HG02870 (cell line): Measurements from ENCODE around the gene ZC2HC1B.
A peak's percentile ranks its signal among the peaks of the same experiment; 100 is the strongest.
"Not testable (repeated sequence)": the region's sequence is repeated elsewhere in the genome, so short reads cannot be mapped to it uniquely, and the experiment has no call there.

Experiments used
- ATAC-seq: cut with Tn5 transposase; IDR thresholded peaks from one replicate; pipeline ENCODE4 v1.9.1; 2021; ENCODE audit warnings: mild to moderate bottlenecking, moderate library complexity; ENCODE audit not compliant: unreplicated experiment

The ZC2HC1B gene

DNA sequence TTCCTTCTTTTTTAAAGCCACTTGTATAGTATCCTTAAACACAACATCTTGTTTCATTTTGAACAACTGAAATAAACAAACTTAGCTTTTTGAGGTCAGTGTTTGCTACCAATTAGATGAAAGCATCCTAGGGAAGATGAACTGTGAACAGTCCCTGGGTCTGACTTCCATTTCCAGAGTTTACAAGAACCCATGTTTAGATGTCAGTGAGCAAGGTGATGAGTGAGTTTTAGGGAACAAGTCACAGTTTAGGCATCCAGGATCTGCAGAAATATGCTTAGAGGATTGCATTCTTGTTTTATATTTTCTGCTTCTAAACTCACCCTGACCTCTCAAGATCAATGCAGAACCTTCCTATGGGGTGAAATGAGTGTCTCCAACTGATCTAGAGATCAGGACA lies 3.0 kb downstream of the ZC2HC1B start:
- no peak for ATAC-seq

DNA sequence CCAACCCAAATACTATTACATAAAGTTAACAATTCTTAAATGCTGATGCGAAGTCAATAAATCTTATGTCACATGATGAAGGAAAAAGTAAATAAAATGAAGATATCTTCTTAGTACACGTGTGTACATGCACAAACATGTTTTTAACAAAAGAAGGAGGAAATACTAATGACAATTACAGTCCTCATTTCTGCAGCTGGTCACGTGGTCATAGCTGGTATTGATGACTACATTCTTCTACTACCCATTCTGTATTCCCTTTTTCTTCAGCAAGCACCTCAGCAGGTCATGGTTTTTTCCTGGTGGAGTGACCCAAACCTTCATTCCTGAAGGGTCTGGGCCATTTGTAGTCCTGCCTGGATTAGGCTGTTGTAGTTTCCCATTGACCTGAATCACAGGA lies 4.5 kb downstream of the ZC2HC1B start:
- ATAC-seq: not testable (repeated sequence)

DNA sequence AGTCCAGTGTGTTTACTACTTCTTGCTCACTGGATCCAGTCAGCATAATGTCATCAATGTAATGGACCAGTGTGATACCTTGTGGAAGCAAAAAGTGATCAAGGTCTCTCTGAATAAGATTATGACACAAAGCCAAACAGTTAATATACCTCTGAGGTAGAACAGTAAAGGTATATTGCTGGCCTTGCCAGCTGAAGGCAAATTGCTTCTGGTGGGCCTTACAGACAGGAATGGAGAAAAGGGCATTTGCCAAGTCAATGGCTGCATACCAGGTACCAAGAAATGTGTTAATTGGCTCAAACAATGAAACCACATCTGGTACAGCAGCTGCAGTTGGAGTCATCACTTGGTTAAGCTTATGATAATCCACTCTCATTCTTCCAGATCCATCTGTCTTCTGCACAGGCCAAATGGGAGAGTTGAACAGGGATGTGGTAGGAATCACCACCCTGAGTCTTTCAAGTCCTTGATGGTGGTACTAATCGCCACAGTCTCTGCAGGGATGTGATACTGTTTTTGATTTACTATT lies 7.0 kb downstream of the ZC2HC1B start:
- not testable (repeated sequence) for ATAC-seq

DNA sequence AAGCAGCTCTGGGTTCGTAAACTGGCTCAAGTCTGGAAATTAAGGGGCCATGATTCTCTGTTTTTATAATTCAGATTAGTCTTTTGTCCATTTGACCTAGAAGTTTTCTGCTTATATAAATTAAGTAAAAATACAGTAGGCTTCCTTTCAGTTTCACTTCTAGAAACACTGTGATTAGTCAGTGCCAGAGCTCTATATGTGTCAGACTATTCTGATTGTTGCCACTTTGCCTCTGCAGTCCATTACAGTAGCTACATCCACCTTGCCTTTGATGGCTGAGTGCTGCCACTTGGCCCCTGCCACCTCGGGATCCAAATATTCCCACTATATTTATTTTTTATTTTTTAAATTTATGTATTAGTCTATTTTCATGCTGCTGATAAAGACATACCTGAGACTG lies 7.9 kb downstream of the ZC2HC1B start:
- ATAC-seq: peak; percentile 99

DNA sequence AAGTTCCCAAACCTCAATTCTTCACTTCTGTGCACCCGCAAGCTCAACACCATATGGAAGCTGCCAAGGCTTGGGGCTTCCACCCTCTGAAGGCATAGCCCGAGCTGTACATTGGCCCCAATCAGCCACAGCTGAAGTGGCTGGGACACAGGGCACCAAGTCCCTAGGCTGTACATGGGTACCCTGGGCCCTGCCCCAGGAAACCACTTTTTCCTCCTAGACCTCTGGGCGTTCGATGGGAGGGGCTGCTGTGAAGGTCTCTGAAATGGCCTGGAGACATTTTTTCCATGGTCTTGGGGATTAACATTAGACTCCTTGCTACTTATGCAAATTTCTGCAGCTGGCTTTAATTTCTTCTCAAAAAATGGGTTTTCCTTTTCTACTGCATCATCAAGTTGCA lies 9.3 kb downstream of the ZC2HC1B start:
- not testable (repeated sequence) for ATAC-seq

DNA sequence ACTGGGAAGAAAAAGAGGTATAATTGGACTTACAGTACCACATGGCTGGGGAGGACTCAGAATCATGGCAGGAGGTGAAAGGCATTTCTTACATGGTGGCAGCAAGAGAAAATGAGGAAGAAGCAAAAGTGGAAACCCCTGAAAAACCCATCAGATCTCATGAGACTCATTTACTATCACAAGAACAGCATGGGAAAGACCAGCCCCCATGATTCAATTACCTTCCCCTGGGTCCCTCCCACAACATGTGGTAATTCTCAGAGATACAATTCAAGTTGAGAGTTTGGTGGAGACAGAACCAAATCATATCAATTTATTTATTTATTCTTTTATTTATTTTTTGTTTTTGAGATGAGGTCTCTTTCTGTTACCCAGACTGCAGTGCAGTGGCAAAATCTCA lies 10.2 kb downstream of the ZC2HC1B start:
- ATAC-seq: not testable (repeated sequence)

DNA sequence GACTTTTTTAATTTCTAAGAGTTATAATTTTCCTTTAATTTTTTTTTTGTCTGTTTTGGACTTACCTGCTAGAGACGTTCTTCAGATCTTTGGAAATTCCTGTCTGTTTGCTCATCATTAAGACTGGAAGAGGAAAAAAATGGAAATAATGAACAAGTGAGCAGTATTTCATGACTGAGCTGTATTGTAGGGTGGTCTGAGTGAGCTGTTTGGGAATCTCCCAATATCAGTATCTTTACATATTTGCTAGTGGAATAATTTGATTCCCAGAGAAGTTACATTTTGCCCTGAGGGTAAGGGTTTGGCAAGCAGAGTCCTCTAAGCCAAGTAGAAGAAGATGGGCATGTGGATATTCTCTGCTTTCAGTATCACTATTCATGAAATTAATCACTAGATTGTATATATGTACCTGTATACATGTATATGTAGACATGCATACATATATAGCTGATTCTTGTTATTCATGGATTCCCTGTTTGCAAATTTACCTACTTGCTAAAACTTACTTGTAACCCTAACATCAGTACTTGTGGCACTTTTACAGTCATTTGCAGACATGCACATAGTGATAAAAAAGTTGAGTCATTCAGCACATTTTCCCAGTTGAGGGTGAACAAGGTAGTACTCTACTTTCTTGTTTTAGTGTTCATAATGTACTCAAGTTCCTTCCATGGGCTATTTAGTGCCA lies 13.5 kb downstream of the ZC2HC1B start:
- no peak for ATAC-seq

DNA sequence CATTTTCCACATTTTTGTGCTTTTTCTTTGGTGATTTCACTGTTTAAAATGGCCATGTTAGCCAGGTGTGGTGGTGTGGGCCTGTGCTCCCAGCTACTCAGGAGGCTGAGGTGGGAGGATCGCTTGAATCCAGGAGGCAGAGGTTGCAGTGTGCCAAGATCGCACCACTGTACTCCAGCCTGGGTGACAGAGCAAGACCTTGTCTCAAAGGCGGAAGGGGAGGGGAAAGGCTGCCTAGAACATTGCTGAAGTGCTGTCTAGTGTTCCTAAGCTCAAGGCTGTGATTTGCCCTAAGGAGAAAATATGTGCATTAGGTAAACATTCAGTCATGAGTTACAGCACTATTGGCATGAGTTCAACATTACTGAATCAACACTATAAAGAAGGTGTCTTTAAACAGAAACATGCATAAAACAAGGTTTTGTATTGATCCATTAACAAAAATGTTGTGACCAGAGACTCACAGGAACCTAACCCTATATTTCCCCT lies 14.0 kb downstream of the ZC2HC1B start:
- no peak for ATAC-seq

DNA sequence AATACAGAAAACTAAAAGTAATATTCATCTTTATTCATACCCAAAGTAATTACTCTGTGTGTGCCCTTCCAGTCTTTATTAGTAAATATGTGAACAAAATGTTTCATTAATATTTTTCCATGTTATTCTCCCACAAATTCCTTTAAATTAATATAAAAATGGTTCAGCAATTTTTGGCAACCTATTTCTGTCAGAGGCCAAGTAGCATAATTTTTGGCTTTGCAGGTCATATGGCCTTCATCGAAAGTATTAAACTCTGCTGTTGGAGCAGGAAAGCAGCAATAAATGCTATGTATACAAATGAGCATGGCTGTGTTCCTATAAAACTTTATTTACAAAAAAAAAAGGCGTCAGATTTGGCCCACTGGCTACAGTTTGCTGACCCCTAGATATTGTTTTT lies 16.1 kb downstream of the ZC2HC1B start:
- ATAC-seq: no peak

DNA sequence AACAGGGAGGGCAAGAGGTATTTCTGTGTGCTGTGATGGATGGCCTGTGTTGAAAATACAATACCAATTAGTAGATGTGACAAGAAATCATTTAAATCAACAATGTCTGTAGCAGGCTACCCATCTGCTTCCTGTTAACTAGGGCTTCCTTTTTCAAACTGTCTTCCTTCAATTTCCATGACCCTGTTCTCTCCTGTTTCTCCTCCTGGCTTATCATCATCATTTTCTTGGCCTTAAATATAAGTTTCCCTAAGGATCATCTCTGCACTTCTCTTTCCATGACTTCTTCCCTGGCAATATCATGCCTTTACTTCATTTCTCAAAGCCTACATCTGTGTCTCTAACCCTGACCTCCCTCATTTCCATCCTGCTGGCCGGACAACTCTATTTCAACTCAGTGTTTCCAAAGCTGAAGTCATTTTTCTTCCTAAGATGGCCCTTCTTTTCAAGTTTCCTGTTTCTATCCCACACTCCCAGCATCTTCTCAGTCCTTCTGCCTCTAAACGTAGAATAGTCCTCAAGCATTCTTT lies 18.2 kb downstream of the ZC2HC1B start:
- no peak for ATAC-seq

DNA sequence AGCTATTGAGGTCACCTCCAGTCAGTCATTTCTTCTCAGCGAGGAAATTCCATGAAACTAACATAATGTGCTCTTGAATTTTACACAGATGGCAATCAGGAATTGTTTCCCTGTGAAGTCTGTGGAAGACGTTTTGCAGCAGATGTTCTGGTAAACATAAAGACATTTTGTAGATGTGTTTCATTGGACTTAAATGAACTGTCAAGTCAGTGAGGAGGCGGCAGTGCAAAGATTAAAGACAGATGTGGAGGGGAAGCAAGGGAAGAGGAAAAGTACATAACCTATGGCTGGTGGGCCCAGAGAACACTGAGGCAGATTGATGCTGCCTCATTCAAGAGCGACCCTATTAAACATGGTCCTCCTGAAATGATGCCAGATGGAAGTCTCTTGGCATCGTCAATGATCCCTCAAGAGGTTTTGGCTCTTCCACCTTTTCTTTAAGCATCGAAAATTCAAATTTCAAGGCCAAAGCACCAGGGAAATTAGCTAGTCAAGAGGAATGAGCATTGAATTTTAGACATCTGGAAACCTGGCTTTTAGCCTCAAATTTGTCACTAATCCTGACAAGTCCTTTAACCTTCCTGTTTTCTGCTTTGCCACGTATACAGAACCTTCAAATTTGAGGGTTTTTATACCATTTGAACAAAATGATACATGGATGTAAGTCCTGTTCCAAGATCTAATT lies 20.1 kb downstream of the ZC2HC1B start:
- ATAC-seq: no peak

DNA sequence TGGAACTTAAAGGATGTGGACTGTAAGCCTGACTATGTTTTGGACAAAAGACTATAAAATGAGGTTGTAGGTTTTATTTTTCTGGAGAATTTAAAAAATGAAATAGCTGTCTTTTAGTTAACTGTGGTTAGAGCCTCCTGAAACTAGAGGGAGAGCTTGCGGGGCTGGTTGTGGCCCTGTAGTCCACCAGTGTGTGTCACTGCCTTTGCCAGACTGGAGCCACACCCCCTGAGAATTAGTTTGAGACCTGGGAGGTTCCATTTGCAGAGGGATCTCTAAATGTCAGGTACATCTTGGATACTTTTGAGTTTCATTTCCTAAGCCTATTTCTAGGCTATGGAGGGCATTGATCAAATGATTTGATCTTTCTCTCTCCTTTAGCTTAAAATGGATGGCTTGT lies 20.8 kb downstream of the ZC2HC1B start:
- no peak for ATAC-seq

DNA sequence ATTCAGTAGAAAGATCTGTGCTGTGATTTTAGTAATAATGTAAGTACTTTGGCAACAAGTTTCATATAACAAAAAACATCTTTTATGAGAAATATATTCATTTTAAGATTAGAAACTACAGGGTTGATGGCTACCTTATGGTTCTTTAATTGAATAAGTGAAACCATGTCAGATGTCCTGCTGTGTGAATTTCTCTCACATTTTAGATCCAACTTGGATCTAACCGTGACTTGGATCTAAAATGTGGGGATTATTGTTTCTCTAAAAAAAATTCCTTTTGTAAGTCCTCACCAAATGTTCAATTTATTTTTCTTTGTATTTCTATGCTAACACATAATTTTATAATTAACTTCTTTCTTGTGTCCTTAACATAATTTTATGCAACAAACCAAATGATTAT lies 30.4 kb downstream of the ZC2HC1B start:
- ATAC-seq: no peak

DNA sequence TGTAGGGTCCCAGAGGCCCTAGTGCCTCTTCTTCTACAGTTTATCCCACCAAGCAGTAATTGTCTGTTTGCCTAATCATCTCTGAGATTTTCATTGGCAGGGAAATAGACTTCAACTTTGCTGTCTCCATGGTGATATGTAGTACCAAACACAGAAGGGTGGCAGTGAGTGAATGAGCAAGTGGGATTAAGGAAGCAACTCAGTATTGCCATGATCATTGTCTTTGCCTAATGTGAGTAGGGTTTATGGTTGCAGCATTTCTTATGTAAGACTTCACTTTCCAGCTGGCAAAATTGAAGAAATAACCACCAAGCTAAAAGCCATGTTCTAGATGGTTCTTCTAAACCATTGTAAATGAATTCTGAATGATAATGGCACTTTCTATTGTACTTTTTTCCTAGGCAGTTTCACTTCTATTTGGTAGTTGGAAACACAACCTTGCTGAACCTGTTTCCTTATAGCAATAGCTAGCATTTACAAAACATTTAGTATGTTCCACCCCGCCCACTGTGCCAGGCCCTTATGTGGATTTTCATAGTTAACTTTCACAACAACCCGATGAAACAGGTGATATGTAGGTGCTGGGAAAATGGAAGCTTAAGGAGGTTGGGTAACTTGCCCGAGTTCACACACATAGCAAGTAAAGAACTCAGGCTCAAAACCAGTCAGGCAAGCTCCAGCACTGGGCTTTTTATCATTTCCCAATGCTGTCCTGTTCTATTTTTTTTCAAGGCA lies 32.0 kb downstream of the ZC2HC1B start:
- no peak for ATAC-seq

DNA sequence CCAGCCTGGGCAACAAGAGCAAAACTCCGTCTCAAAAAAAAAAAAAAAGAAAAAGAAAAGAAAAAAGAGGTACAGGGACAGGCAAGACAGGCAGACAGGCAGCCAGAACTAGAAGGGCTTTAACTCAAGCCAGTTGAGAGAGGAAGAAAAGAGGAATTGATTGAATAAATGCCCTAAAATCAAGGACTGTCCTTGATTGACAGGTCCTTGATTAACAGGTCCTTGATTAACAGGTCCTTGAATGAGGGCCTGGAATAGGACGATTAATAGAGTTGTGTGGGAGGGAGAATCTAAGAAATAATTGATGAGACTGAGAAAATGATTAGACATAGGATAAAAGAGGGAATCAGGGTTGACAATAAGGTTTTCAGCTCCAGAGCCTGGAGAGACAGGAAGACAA lies 36.1 kb downstream of the ZC2HC1B start:
- ATAC-seq: no peak

DNA sequence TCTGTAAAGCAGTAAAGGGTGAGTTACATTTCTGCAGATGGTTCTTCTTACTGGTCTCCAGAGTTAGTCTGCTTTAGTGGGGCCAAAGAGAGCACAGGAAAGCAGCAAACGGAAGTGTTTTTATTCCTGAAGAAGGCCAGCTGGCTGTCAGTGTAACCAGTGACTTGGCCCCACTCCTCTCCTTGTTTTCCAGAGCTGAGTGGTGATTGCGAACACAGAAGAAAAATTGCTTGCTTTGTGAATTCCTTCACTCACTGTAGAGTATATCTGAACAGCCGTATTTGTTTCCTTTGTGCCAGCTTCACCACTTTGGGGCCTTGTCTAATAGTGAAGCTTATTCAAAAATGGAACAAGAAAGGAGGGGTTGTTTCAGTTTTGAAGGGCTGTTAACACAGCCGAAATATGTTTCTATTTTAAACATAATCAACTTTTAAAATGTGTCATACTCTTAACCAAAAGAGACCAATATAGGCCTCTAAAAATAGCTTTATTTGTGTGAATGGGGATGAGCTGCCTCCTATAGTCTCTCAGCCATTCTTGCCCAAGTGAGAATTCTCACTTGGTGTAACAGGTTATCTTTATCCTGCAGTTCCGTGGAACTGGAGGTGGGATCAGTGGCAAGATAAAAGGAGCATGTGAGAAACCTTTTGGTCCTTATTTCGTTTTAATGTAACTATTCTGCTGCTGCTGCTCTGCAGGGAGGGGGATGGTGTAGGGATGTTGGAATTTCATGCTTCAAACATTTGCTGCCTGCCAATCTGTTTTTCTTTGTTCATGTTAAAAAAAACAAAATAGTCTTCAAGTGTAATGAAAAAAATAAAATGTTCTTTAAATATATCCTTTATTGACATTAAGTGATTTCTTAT lies 37.8 kb downstream of the ZC2HC1B start:
- ATAC-seq: peak; percentile 96

DNA sequence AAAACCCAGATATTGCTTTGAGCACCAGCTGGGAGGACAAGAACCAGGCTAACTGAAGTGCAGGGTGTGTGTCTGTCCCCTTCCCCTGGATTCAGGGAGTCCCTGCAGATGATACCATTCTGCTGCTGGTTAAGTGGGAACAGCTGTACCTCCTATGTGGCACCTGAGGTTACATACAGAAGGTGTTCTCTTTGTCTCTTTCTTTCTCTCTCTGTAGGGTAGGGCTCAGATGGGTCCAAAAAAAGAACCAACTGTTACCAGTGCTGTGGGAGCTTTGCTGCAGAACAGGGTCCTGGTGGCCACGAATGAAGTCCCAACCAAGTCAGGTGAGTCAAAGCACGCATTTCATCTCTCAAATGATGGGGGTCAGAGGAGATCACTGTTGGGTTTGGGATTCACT lies 38.6 kb downstream of the ZC2HC1B start:
- no peak for ATAC-seq

DNA sequence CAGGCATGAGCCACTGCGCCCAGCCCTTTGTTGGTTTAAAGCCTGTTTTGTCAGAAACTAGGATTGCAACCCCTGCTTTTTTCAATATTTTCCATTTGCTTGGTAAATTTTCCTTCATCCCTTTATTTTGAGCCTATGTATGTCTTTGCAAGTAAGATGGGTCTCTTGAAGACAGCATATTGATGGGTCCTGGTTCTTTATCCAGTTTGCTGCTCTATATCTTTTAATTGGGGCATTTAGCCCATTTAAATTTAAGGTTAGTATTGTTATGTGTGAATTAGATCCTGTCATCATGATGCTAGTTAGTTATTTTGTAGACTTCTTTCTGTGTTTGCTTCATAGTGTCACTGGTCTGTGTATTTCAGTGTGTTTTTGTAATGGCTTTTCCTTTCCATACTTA lies 46.8 kb downstream of the ZC2HC1B start:
- no peak for ATAC-seq

DNA sequence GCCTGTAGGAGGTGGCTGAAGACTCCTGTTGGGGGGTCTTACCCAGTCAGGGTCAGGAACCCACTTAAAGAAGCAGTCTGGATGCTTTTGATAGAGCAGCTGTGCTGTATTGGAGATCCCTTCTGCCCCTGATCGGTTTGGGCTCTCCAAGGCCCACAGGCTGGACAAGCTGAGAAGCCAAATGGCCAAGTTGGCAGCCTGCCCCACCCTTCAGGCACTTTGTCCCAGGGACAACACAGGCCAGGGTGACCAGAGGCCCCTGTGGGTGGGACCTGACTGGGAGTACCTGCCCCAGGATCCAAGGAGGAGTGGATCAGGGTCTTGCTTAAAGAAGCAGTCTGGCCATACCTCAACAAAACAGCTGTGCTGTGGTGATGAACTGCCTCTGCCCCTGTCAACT lies 48.4 kb downstream of the ZC2HC1B start:
- ATAC-seq: no peak

DNA sequence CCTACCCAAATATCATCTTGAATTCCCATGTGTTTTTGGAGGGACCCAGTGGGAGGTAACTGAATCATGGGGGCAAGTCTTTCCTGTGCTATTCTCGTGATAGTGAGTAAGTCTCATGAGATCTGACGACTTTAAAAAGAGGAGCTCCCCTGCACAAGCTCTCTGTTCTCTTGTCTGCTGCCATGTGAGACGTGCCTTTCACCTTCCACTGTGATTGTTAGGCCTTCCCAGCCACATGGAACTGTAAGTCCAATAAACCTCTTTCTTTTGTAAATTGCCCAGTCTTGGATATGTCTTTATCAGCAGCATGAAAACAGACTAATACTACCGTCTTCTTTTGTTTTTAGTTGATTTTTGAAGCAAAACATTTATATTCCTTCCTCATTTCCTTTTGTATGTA lies 52.8 kb downstream of the ZC2HC1B start:
- not testable (repeated sequence) for ATAC-seq
